Mucosa of descending colon (tissue), 3 donors: ENCODE measurements around the gene VMP1. TPM values are rescaled to one million over a fixed set of nuclear protein-coding genes. Genes with fewer than 3 reads are reported as not detected.
"Not testable (repeated sequence)": the region's sequence is repeated elsewhere in the genome, so short reads cannot be mapped to it uniquely, and the experiment has no call there.

Experiments
- ATAC-seq: fragments of 200-7000 bp; cut with Tn5 transposase; one replicate; pipeline ENCODE4 v1.9.1; 2020; ENCODE audit warnings: mild to moderate bottlenecking, moderate library complexity
- DNase-seq, 3 donors: peaks; one replicate each; pipeline ENCODE4 v3.0.0-alpha.2; 2020
- H3K36me3 ChIP-seq: fragments of 200-600 bp; one replicate; pipeline ENCODE4 v1.8.0; 2021; ENCODE audit warnings: low read depth, mild to moderate bottlenecking
- H3K4me1 ChIP-seq: fragments of 200-600 bp; one replicate; pipeline ENCODE4 v1.8.0; 2021; ENCODE audit warnings: low read depth, mild to moderate bottlenecking
- H3K4me3 ChIP-seq: fragments of 200-600 bp; one replicate; pipeline ENCODE4 v1.8.0; 2021; ENCODE audit warnings: mild to moderate bottlenecking
- H3K9me3 ChIP-seq: fragments of 200-600 bp; one replicate; pipeline ENCODE4 v1.8.0; 2021; ENCODE audit warnings: mild to moderate bottlenecking
- CTCF ChIP-seq: fragments of 200-600 bp; IDR thresholded peaks from one replicate; pipeline ENCODE4 v1.8.0; 2022; ENCODE audit warnings: antibody characterized with exemption, mild to moderate bottlenecking
- intact Hi-C, 2 donors: fragments of 100-400 bp; cut with DNase I in 1 of 2; cut with micrococcal nuclease in 1 of 2; formaldehyde crosslinking; loops; one replicate each; pipeline versions ENCODE4 v1.11.0 to v1.11.1; 2022; cut with DNase I, micrococcal nuclease
- total RNA-seq, 3 donors: library from RNA; stranded (reverse); fragmentation: NEBNext Ultra II Directional in 2 of 3; extraction: Animal tissue kit (Norgen Biotek cat#: 25700) in 2 of 3; gene quantifications; one replicate each; pipeline versions ENCODE4 v1.2.1 to v1.2.4, GENCODE V29; 2021 to 2023
- donor health status: DM: no; HTN: no; CAD: no; lungs with moderate emphysema.
- donor health status: DM: no; HTN: no; CAD: no.
- donor health status: DM: no; HTN: yes; CAD: no.

Gene VMP1
- total RNA-seq, 3 donors from 2014 or later, result 257 to 361 (median 266) TPM

- TF ChIP-seq CTCF, result no peak
- no peaks in the 10 kb centered on the region for H3K36me3 ChIP-seq
- DNase-seq (no peak), ATAC-seq (no peak)
- H3K9me3 ChIP-seq, result no peaks in the 10 kb centered on the region
- intact Hi-C loops, result no loop called here
- no peaks in the 10 kb centered on the region for H3K4me1 ChIP-seq
- H3K4me3 ChIP-seq, result no peak overlapping the region
Measured at GRCh38 chr17:59869941-59870218, 162.4 kb downstream of the VMP1 start.

GRCh38 chr17:59870482-59870881 lies 163.0 kb downstream of the VMP1 start:
- no peak for TF ChIP-seq CTCF
- no peaks in the 10 kb centered on the region for H3K9me3 ChIP-seq
- no peak overlapping the region for H3K4me3 ChIP-seq
- H3K4me1 ChIP-seq, result no peaks in the 10 kb centered on the region
- intact Hi-C loops, result no loop called here
- DNase-seq, result no peak
- no peak for ATAC-seq
- H3K36me3 ChIP-seq, result no peaks in the 10 kb centered on the region

GRCh38 chr17:59872351-59872750 lies 164.9 kb downstream of the VMP1 start:
- Histone ChIP-seq H3K9me3 (no peaks in the 10 kb centered on the region), H3K4me3 (no peak overlapping the region), H3K36me3 (no peaks in the 10 kb centered on the region), H3K4me1 (no peaks in the 10 kb centered on the region)
- ATAC-seq (no peak), DNase-seq (no peak)
- intact Hi-C loops, result no loop called here
- no peak for TF ChIP-seq CTCF

GRCh38 chr17:59873414-59873813 lies 166.0 kb downstream of the VMP1 start:
- H3K4me3 ChIP-seq, H3K4me1 ChIP-seq, DNase-seq, H3K36me3 ChIP-seq, H3K9me3 ChIP-seq, ATAC-seq, intact Hi-C loops: not testable (repeated sequence)

- Histone ChIP-seq H3K9me3 (no peaks in the 10 kb centered on the region), H3K4me1 (no peaks in the 10 kb centered on the region), H3K36me3 (no peaks in the 10 kb centered on the region), H3K4me3 (no peak overlapping the region)
- intact Hi-C loops, result no loop called here
- TF ChIP-seq CTCF, result no peak
- ATAC-seq (no peak), DNase-seq (no peak)
Measured at GRCh38 chr17:59874376-59874775, 166.9 kb downstream of the VMP1 start.

GRCh38 chr17:59876107-59876506 lies 168.7 kb downstream of the VMP1 start:
- intact Hi-C loops, result no loop called here
- no peak for TF ChIP-seq CTCF
- no peaks in the 10 kb centered on the region for H3K36me3 ChIP-seq
- DNase-seq, result no peak
- no peaks in the 10 kb centered on the region for H3K9me3 ChIP-seq
- H3K4me1 ChIP-seq, result no peaks in the 10 kb centered on the region
- no peak overlapping the region for H3K4me3 ChIP-seq
- ATAC-seq, result no peak
